ENCODE measurements around the gene CLEC18A.
"Not testable (repeated sequence)": the region's sequence is repeated elsewhere in the genome, so short reads cannot be mapped to it uniquely, and the experiment has no call there.

DNA sequence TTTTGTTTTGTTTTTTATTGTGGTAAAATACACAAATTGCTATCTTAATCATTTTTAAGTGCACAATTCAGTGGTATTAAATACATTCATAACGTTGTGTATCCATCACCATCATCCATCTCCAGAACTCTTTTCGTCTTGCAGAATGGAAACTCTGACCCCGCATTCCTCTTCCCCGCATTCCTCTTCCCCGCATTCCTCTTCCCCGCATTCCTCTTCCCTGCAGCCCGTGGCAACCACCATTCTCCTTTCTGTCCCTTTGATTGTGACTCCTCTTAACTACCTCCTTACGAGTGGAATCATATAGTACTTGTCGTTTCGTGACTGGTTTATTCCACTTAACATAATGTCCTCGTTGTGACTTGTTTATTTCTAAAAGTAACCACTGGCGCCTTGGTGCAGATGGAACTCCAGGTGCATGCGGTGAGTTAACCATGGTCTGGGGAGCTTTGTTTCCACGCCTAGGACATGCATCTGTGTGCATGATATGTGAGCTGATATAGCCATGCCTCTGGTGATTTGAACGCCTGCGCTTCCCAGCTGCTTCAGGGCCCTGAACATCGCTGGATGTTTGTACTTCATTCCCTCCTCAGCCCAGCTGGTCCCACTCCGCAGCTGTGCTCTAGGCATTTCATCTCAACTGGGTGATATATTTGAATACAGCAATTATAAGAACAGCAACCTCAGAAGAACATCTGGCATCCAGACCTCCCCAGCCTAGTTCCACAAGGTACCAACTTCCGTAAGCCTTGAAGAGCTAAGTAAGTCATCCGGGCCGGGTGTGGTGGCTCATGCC, 7.7 kb upstream of the CLEC18A start:
- TF ChIP-seq, protein P1, sequence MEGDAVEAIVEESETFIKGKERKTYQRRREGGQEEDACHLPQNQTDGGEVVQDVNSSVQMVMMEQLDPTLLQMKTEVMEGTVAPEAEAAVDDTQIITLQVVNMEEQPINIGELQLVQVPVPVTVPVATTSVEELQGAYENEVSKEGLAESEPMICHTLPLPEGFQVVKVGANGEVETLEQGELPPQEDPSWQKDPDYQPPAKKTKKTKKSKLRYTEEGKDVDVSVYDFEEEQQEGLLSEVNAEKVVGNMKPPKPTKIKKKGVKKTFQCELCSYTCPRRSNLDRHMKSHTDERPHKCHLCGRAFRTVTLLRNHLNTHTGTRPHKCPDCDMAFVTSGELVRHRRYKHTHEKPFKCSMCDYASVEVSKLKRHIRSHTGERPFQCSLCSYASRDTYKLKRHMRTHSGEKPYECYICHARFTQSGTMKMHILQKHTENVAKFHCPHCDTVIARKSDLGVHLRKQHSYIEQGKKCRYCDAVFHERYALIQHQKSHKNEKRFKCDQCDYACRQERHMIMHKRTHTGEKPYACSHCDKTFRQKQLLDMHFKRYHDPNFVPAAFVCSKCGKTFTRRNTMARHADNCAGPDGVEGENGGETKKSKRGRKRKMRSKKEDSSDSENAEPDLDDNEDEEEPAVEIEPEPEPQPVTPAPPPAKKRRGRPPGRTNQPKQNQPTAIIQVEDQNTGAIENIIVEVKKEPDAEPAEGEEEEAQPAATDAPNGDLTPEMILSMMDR (IDR thresholded peaks at IDR 0.05; ENCODE audit: low read depth, low read length, poor library complexity, severe bottlenecking) = not testable (repeated sequence)
- TF ChIP-seq EZH2phosphoT487 (IDR thresholded peaks at IDR 0.05; ENCODE audit: borderline replicate concordance, low read length) = not testable (repeated sequence)

Measured in DOHH2 (cell line).